ENCODE results near the gene SLC35F3. TPM values are rescaled to one million over a fixed set of nuclear protein-coding genes. Genes with fewer than 3 reads are reported as not detected.

SLC35F3 gene
- polyA plus RNA-seq, 1 donor from 2014 or later, result 13.9 TPM

GRCh38 chr1:234316486-234316885 lies 412.0 kb downstream of the SLC35F3 start:
- Histone ChIP-seq H2AFZ (ENCODE audit: low read depth, low read length) (no peak overlapping the region), H3K9ac (ENCODE audit: low read length) (no peak overlapping the region), H3K36me3 (ENCODE audit: insufficient read depth, low read length) (no peaks in the 10 kb centered on the region), H3K9me2 (ENCODE audit: insufficient read depth, low read length) (no peaks in the 10 kb centered on the region), H3K4me3 (ENCODE audit: low read length) (no peak overlapping the region), H3K27ac (ENCODE audit: low read length) (no peak overlapping the region), H3K79me2 (replicated peaks; ENCODE audit: insufficient read depth, low read length) (no peaks in the 10 kb centered on the region), H3K9me3 (ENCODE audit: low read length) (no peaks in the 10 kb centered on the region), H3F3A (ENCODE audit: insufficient read depth, low read length, poor library complexity, severe bottlenecking) (no peaks in the 10 kb centered on the region), H3K4me2 (ENCODE audit: low read length) (no peak overlapping the region), H3K27me3 (ENCODE audit: insufficient read depth, low read depth, low read length) (no peaks in the 10 kb centered on the region), H4K20me1 (ENCODE audit: insufficient read depth) (no peaks in the 10 kb centered on the region)
- TF ChIP-seq RAD21 (conservative IDR thresholded peaks at IDR 0.05) (no peak), MXI1 (conservative IDR thresholded peaks at IDR 0.05; ENCODE audit: poor library complexity, severe bottlenecking) (no peak), EP300 (conservative IDR thresholded peaks at IDR 0.05; ENCODE audit: poor library complexity, severe bottlenecking) (no peak), CTCF (IDR thresholded peaks at IDR 0.05; ENCODE audit: poor library complexity, severe bottlenecking) (no peak), POLR2AphosphoS5 (IDR thresholded peaks at IDR 0.05) (no peak), SMC3 (conservative IDR thresholded peaks at IDR 0.05; ENCODE audit: poor library complexity) (no peak), TAF1 (IDR thresholded peaks at IDR 0.05; ENCODE audit: low read depth) (no peak), EZH2 (IDR thresholded peaks at IDR 0.05; ENCODE audit: borderline replicate concordance, insufficient read depth, low read length, poor library complexity, severe bottlenecking) (no peak), REST (IDR thresholded peaks at IDR 0.05; ENCODE audit: borderline replicate concordance) (no peak)

- Histone ChIP-seq H3K9me3 (ENCODE audit: low read length) (no peaks in the 10 kb centered on the region), H3K9me2 (ENCODE audit: insufficient read depth, low read length) (no peaks in the 10 kb centered on the region), H3K4me3 (ENCODE audit: low read length) (no peak overlapping the region)
Measured at GRCh38 chr1:234316937-234317336, 412.5 kb downstream of the SLC35F3 start.

More at GRCh38 chr1:234316937-234317336, 412.5 kb downstream of the SLC35F3 start:
- no peak overlapping the region for H3K9ac ChIP-seq (ENCODE audit: low read length)
- H3K36me3 ChIP-seq (ENCODE audit: insufficient read depth, low read length), result no peaks in the 10 kb centered on the region
- H4K20me1 ChIP-seq (ENCODE audit: insufficient read depth), result no peaks in the 10 kb centered on the region
- no peaks in the 10 kb centered on the region for H3F3A ChIP-seq (ENCODE audit: insufficient read depth, low read length, poor library complexity, severe bottlenecking)
- TF ChIP-seq EP300 (conservative IDR thresholded peaks at IDR 0.05; ENCODE audit: poor library complexity, severe bottlenecking) (no peak), RAD21 (conservative IDR thresholded peaks at IDR 0.05) (no peak), REST (IDR thresholded peaks at IDR 0.05; ENCODE audit: borderline replicate concordance) (no peak), SMC3 (conservative IDR thresholded peaks at IDR 0.05; ENCODE audit: poor library complexity) (no peak), CTCF (IDR thresholded peaks at IDR 0.05; ENCODE audit: poor library complexity, severe bottlenecking) (no peak), MXI1 (conservative IDR thresholded peaks at IDR 0.05; ENCODE audit: poor library complexity, severe bottlenecking) (no peak), POLR2AphosphoS5 (IDR thresholded peaks at IDR 0.05) (no peak)
- H3K79me2 ChIP-seq (replicated peaks; ENCODE audit: insufficient read depth, low read length), result no peaks in the 10 kb centered on the region
- H3K4me2 ChIP-seq (ENCODE audit: low read length), result no peak overlapping the region
- no peak overlapping the region for H2AFZ ChIP-seq (ENCODE audit: low read depth, low read length)
- H3K27ac ChIP-seq (ENCODE audit: low read length), result no peak overlapping the region
- H3K27me3 ChIP-seq (ENCODE audit: insufficient read depth, low read depth, low read length), result no peaks in the 10 kb centered on the region
